Upper lobe of left lung (tissue), 4 donors: ENCODE data around the gene TCTN1.

Source experiments
- CTCF ChIP-seq, 6 experiments: fragments of 450-650 bp in 4 of 6; fragments of 200-600 bp in 2 of 6; sonication (generic) in 2 of 6; IDR thresholded peaks; one replicate each; pipeline ENCODE4 v1.5.1; 2016 to 2019; ENCODE audit warnings: antibody characterized with exemption in 6 of 6
- EP300 ChIP-seq, 4 donors: sonication (generic); formaldehyde crosslinking; IDR thresholded peaks; one replicate each; pipeline ENCODE4 v1.5.1; 2017; ENCODE audit warnings: antibody characterized with exemption in 4 of 4, control low read depth in 2 of 4
- POLR2A ChIP-seq, 4 donors: fragments of 450-650 bp; IDR thresholded peaks; one replicate each; pipeline ENCODE4 v1.5.1; 2016 to 2017; ENCODE audit warnings: antibody characterized with exemption in 4 of 4, mild to moderate bottlenecking in 2 of 4

GRCh38 chr12:110680032-110680431 is 66.1 kb downstream of the TCTN1 start:
- no peak for TF ChIP-seq POLR2A (IDR thresholded peaks at IDR 0.05)
- no peak for TF ChIP-seq CTCF (IDR thresholded peaks at IDR 0.05)
- TF ChIP-seq EP300 (IDR thresholded peaks at IDR 0.05) = no peak
